SH-SY5Y (cell line): ENCODE results near the gene MICAL3.

Source experiments
- GATA2 ChIP-seq: IDR thresholded peaks from 2 replicates; pipeline ENCODE4 v1.6.1; 2011; ENCODE audit warnings: mild to moderate bottlenecking, low read depth, low read length
- GATA3 ChIP-seq: IDR thresholded peaks from 2 replicates; pipeline ENCODE4 v1.6.1; 2011; ENCODE audit warnings: low read depth, mild to moderate bottlenecking, low read length, moderate library complexity

DNA sequence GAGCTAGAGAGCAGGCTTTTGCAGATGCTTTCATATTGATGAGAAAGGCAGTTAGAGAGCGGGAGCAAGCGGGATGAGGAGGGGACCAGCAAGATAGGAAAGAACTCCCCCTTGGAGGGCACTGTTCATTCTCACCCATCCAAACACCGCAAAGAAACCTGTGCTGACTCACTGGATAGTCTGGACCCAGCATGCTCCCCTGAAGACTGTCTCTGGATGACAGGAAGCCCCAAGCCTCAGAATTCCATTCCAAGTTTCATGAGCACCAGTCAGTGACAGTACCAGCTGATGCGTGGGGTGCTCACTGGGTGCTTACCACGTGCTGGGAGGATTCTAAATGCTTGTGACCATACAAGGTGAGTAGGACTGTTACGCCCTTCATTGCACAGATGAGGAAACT lies 34.2 kb downstream of the MICAL3 start:
- TF ChIP-seq GATA2 (no peak), GATA3 (no peak)
